Calu3 (cell line): ENCODE results near the gene PAK6. TPM values are rescaled to one million over a fixed set of nuclear protein-coding genes. Genes with fewer than 3 reads are reported as not detected.

Experiments used
- BruUV-seq: library from RNA; stranded (reverse); fragments of 400-500 nt; replicated peaks from 2 replicates; lab custom pipeline; 2021; lab: Mats Ljungman, UMichigan
- CTCF ChIA-PET: fragments of 300-600 bp; sonication (Branson Sonifier 250); formaldehyde crosslinking; loops from one replicate; lab custom pipeline; 2022; ENCODE audit warnings: antibody characterized with exemption; lab: Charles Lee
- DNase-seq: peaks from one replicate; pipeline ENCODE4 v3.0.0; 2022
- H3K27ac Mint-ChIP-seq: one replicate; pipeline ENCODE4 v1.8.0; 2022; ENCODE audit warnings: mixed read lengths; ENCODE audit not compliant: unreplicated experiment
- H3K27me3 Mint-ChIP-seq: one replicate; pipeline ENCODE4 v1.8.0; 2022; ENCODE audit warnings: mixed read lengths; ENCODE audit not compliant: unreplicated experiment
- H3K36me3 Mint-ChIP-seq: one replicate; pipeline ENCODE4 v1.8.0; 2022; ENCODE audit warnings: mild to moderate bottlenecking, moderate library complexity, mixed read lengths; ENCODE audit not compliant: insufficient read depth, unreplicated experiment
- H3K4me1 Mint-ChIP-seq: one replicate; pipeline ENCODE4 v1.8.0; 2022; ENCODE audit warnings: mild to moderate bottlenecking, low read depth, mixed read lengths; ENCODE audit not compliant: unreplicated experiment
- H3K4me3 Mint-ChIP-seq: one replicate; pipeline ENCODE4 v1.8.0; 2022; ENCODE audit warnings: mild to moderate bottlenecking, low read depth, moderate library complexity, mixed read lengths; ENCODE audit not compliant: unreplicated experiment
- H3K9me3 Mint-ChIP-seq: one replicate; pipeline ENCODE4 v1.8.0; 2022; ENCODE audit warnings: low read depth, mixed read lengths; ENCODE audit not compliant: unreplicated experiment
- intact Hi-C: fragments of 100-400 bp; cut with micrococcal nuclease; formaldehyde crosslinking; loops from one replicate; pipeline ENCODE4 v1.10.0; 2022; ENCODE audit not compliant: unreplicated experiment
- total RNA-seq: library from RNA; stranded (reverse); gene quantifications from 2 replicates; pipeline ENCODE4 v1.2.3, GENCODE V29; 2022
- TF ChIP-seq, protein P1 (sequence below): fragments of 200-600 bp; IDR thresholded peaks from one replicate; pipeline ENCODE4 v1.8.0; 2022; ENCODE audit warnings: antibody characterized with exemption; ENCODE audit not compliant: unreplicated experiment

Gene PAK6
- total RNA-seq, 1 experiment from 2014 or later = 7.1 TPM

DNA sequence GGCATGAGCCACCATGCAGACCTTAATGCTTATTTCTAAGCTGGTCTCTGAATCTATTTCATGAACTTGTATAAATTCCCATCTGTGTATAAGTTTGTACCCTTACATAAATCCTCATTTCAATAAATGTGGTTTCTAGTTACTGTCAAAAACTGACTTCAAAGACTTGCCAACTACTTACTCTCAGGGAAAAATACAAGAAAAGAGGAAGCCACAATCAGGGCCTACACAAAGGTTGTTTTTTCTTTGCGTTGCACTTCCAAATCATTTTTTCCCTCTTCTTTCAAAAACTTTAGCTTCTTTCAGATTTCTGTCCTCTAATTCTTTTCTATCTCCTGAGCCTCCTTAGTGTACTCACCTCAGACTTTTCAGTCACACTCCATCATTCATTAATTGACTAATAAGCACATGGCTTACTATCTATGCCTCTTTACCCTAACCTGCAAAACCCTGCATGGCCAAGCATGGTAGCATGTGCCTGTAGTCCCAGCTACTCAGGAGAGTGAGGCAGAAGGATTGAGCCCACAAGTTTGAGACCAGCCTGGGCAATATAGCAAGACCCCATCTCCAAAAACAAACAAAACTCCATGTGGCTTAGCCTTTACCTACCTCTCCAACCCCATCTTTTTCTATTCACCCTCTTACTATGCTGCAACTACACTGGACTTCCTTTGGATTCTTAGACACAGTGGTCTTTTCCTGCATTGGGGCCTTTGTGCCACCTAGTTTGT is 40.3 kb upstream of the PAK6 start:
- no peaks in the 10 kb centered on the region for H3K27me3 Mint-ChIP-seq
- no peaks in the 10 kb centered on the region for H3K9me3 Mint-ChIP-seq
- TF ChIP-seq, protein P1, sequence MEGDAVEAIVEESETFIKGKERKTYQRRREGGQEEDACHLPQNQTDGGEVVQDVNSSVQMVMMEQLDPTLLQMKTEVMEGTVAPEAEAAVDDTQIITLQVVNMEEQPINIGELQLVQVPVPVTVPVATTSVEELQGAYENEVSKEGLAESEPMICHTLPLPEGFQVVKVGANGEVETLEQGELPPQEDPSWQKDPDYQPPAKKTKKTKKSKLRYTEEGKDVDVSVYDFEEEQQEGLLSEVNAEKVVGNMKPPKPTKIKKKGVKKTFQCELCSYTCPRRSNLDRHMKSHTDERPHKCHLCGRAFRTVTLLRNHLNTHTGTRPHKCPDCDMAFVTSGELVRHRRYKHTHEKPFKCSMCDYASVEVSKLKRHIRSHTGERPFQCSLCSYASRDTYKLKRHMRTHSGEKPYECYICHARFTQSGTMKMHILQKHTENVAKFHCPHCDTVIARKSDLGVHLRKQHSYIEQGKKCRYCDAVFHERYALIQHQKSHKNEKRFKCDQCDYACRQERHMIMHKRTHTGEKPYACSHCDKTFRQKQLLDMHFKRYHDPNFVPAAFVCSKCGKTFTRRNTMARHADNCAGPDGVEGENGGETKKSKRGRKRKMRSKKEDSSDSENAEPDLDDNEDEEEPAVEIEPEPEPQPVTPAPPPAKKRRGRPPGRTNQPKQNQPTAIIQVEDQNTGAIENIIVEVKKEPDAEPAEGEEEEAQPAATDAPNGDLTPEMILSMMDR = no peak
- intact Hi-C loops = no loop called here
- CTCF ChIA-PET = no interaction called here
- DNase-seq = no peak
- H3K27ac Mint-ChIP-seq = no peak overlapping the region
- H3K4me3 Mint-ChIP-seq = no peak overlapping the region
- no TSS peak for BruUV-seq
- H3K36me3 Mint-ChIP-seq = peaks cover 11% of the 10 kb centered on the region
- no peaks in the 10 kb centered on the region for H3K4me1 Mint-ChIP-seq

DNA sequence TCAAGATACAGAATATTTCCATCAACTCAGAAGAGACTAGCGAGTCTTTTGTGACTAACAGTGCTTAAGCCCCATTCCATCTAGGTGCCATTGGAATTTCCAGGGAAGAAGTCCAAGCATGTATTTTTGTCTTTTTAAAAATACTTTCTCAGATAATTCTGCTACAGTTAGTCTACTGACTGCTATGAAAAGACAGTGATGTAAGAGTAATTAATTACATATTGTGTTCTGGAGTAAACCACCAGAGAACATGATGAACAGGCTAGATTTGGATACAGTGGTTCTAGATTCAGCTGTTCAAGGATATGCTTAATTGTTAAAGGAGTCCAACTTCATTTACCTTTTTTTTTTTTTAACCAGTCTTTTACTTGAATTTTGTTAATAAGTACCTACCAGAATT is 34.8 kb upstream of the PAK6 start:
- peaks cover 10% of the 10 kb centered on the region for H3K36me3 Mint-ChIP-seq
- no TSS peak for BruUV-seq
- H3K9me3 Mint-ChIP-seq = no peaks in the 10 kb centered on the region
- H3K4me1 Mint-ChIP-seq = no peaks in the 10 kb centered on the region
- no peak for DNase-seq
- H3K27ac Mint-ChIP-seq = no peak overlapping the region
- CTCF ChIA-PET = interaction anchor here (0.7 kb wide), 1 partner anchor 14 kb away, joined by 3 read pairs; no protein-coding TSS in a partner anchor
- H3K27me3 Mint-ChIP-seq = no peaks in the 10 kb centered on the region
- no peak overlapping the region for H3K4me3 Mint-ChIP-seq
- TF ChIP-seq, protein P1 = no peak
- intact Hi-C loops = no loop called here

DNA sequence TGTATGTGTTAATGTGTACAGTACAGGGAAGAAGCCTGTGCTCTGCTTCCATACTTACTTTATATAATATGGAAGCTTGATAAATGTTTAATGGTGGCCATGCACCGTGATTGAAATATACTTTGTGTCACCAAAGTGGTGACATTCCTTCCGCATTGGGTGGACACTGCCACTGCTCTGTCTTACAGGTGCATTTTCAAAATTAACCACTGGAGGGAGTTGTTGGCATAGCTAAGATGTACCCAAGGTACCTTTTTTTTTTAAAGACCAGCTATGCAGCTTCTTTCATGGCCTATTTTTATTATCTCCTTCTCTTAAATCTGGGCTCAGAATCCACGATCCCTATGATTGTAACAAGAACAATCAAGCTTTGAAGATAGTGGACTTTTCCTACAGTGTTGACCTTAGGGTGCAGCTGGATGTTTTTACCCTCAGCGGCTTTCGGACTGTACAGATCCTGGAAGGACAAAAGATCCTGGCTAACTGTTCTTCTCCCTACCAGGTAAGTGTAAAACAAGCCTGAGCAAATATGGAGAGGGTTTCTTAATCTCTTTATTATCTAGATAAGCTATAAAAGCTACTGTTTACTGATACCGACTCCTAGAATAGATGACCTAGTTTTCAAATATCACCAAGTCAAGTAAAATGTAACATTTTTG is 21.6 kb upstream of the PAK6 start:
- peak; percentile 55 for DNase-seq
- no TSS peak for BruUV-seq

DNA sequence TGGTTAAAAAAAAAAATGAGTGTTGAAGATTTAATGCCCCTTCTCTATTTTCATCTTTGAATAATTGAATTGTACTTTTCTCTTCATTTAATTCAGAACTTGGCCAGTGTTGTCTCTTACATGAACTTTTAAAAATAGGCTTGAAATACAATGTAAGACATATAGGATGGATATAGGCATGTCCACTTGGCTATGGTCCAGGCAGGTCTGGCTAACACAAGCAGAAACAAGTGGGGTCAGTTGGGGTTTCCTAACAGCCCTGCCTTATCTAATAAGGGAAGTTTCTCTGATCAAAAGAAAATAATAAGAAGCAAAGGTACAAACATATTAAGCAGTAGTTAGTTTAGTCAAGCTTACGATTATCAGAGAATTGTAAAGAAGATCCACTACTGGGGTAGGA is 19.1 kb upstream of the PAK6 start:
- BruUV-seq = no TSS peak
- Mint-ChIP-seq H3K27me3 (no peaks in the 10 kb centered on the region), H3K27ac (no peak overlapping the region), H3K4me3 (no peak overlapping the region), H3K9me3 (no peaks in the 10 kb centered on the region), H3K4me1 (no peaks in the 10 kb centered on the region), H3K36me3 (peaks cover 5% of the 10 kb centered on the region)
- intact Hi-C loops = no loop called here
- CTCF ChIA-PET = no interaction called here
- TF ChIP-seq, protein P1 = no peak
- no peak for DNase-seq

More for the DNA sequence above, 21.6 kb upstream of the PAK6 start:
- Mint-ChIP-seq H3K4me1 (no peaks in the 10 kb centered on the region), H3K27ac (no peak overlapping the region), H3K9me3 (no peaks in the 10 kb centered on the region), H3K4me3 (no peak overlapping the region), H3K27me3 (no peaks in the 10 kb centered on the region), H3K36me3 (no peaks in the 10 kb centered on the region)
- CTCF ChIA-PET = interaction anchor here (0.5 to 2.3 kb wide), 10 partner anchors 10 to 188 kb away, joined by 3 to 39 read pairs (median 3); partner anchors contain the start of gene IVD
- intact Hi-C loops = loop anchor here (1.0 kb wide), 1 partner anchor 57 kb away; no protein-coding TSS in a partner anchor
- TF ChIP-seq, protein P1 = no peak
